Activated CD4-positive, alpha-beta T cell treated with anti-CD3 and anti-CD28 coated beads, Interleukin-2, amount 50 U/mL, for 48 hours (primary cell): ENCODE measurements around the gene HIPK3.
A peak's percentile ranks its signal among the peaks of the same experiment; 100 is the strongest.

Experiments
- DNase-seq, 2 experiments: peaks; one replicate each; pipeline ENCODE4 v3.0.0-alpha.2; 2020

HIPK3 gene

GRCh38 chr11:33309118-33309517, 51.9 kb downstream of the HIPK3 start:
- DNase-seq, result no peak

DNA sequence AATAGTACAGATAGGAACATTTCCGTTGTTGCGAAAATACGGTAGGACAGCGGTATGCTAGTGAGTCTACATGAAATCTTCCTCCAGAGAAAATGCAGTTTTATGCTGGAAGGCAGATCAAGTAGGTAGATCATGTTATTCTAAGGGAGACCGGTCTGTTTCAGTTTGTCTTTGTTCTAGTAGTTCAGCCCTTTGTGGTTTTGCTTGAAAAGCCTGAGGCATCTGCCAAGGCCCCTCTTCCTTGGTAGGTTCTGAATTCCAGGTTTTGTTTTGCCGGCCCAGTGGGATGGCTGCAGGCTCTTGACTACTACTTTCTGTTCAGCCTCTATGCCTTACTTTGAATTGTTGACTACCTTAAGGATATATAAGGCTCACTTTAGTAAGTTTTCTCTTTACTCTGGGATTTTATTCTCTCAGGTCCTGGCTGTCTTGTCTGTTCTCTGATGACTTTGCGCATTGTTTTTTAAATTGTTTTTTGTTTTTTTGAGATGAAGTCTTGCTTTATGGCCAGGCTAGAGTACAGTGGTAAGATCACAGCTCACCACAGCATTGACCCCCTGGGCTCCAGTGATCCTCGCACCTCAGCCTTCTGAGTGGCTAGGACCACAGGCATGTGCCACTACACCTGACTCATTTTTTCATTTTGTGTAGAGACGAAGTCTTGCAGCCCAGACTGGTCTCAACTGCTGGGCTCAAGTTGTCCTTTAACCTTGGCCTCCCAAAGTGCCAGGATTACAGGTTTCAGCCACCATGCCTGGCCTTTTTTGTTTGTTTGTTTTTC, 53.7 kb downstream of the HIPK3 start:
- DNase-seq, result no peak

- no peak for DNase-seq
Observed at GRCh38 chr11:33311680-33312079, 54.5 kb downstream of the HIPK3 start.

DNA sequence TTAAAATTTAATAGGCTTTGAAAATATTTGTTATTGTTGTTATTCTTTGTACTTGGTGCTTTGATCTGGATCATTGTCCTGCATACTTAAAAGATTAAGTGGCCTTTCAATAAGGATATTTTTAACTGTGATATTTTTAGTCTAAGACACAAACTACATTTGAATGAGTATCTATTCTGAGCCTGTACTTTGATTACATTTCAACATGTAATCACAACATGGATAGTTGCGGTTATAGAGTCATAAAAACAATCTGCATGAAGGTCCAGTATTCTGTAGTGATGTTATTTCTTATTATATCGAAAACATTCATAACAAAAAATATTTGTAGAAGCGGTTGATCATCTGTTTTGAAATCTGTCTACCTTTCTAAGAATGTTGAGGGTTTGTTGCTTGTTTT, 58.6 kb downstream of the HIPK3 start:
- no peak for DNase-seq

- DNase-seq, result no peak
Observed at GRCh38 chr11:33317662-33318061, 60.5 kb downstream of the HIPK3 start.

- DNase-seq, result no peak
Observed at GRCh38 chr11:33320016-33320813, 63.0 kb downstream of the HIPK3 start.

DNA sequence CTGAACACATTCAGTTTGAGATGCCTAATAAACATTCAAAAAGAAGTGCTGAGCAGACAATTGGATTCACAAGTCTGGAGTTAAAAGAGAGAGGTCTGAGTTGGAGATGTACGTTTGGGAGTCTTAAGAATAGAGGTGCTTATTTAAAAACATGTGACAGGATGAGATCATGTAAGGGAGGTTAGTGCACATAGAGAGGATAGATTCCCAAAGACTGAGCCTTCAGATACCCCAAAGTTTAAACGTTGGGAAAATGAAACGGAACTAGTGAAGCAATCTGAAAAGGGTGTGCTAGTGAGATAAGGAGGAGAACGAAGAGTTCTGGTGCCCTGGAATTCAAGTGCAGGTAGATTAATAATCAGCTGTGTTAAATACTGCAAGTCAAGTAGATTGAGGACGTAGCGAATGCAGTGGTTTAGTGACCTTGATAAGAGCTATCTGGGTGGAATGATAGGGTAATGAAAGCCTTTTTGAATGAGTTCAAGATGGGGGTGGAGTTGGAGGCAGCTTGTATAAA, 63.7 kb downstream of the HIPK3 start:
- no peak for DNase-seq

DNA sequence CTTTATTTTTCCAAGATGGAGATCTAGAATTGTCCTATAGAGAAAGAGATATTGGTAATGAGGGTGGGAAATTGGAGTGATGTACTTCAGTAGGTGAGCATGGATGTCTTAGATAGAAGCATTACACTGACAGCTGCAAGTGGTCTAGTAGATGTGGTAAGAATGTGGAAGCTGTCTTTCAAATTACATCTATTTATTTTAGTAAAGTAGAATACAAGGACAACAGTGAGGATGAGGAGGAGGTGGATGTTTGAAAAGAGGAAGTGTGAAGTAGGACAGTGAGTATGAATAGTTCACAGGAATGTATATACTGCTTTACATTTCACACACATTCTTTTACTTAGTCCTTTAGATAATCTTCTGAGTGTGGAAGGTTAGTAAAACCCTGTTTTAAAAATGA, 64.2 kb downstream of the HIPK3 start:
- DNase-seq, result no peak

DNA sequence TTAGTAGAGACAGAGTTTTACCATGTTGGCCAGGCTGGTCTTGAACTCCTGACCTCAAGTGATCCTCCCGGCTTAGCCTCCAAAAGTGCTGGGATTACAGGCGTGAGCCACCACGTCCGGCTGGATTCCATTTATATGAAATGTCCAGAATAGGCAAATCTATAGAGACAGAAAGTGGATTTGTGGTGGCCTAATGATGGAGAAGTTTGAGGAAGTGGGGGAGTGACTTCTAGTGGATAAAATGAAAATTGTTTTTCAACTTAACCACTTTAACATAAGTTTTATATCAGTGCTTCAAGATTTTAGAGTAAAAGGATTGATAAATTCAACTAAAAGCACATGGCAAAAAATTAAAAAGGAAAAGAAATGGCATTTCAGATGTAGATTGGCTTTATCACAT, 66.2 kb downstream of the HIPK3 start:
- no peak for DNase-seq

GRCh38 chr11:33324302-33324985, 67.3 kb downstream of the HIPK3 start:
- no peak for DNase-seq

DNA sequence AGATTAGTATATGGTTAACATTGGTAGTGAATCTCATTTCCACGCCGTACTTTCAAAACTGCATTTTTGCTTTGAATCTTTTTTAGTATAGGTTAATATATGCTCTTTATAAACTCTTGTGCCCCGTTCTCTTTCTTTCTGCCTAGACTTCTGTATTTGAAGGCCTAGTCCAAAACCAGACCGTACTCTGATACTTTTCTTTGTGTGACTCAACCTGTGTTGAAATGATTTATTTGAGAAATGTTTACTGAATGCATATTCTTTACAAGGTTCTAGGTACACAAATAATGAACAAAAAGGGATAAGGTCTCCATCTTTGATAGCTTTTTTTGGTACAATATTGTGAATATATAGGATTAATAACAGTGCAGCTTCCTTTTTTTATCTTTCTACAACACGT, 68.3 kb downstream of the HIPK3 start:
- DNase-seq, result no peak

GRCh38 chr11:33329705-33330329, 72.6 kb downstream of the HIPK3 start:
- peak; percentile 24 to 43 for DNase-seq

DNA sequence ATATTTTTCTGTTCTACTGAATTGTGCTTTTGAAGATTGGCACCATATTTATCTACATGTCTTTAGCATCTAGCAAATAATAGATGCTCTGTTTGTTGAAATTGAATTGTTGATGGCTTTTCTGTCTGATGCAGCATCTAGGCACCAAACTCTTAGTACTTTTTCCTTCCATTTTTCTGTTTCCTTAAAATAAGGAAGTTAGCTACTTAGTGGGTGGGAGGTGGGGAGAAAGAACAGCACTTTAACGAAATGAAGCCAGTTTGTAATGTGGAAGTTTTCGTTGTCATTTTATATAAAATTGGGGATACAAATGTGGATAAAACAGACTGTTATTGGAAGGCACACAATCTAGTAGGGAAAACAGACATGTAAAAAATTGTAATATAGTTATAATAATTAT, 76.6 kb downstream of the HIPK3 start:
- DNase-seq, result no peak

DNA sequence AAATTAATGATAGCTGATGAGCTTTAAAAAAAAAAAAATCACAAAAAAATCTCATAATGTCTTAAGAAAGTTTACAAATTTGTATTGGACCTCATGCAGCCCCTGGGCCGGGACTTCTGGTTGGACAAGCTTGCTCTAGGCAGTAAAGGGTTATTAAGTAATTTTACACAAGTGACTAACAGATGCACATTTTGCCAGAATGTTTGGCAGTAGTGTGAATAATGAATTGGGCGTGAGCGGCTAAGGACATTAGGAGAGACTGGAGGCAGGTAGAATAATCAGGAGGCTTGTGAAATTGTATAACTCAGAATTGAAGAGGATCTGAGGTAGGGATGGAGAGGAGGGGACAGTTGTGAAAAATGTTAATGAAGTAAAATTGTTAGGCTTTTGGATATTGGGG, 77.4 kb downstream of the HIPK3 start:
- no peak for DNase-seq

GRCh38 chr11:33339247-33339646, 82.1 kb downstream of the HIPK3 start:
- no peak for DNase-seq

- no peak for DNase-seq
Observed at GRCh38 chr11:33344611-33345010, 87.4 kb downstream of the HIPK3 start.

- no peak for DNase-seq
Observed at GRCh38 chr11:33347490-33348125, 90.4 kb downstream of the HIPK3 start.

GRCh38 chr11:33350287-33350686, 93.1 kb downstream of the HIPK3 start:
- no peak for DNase-seq

DNA sequence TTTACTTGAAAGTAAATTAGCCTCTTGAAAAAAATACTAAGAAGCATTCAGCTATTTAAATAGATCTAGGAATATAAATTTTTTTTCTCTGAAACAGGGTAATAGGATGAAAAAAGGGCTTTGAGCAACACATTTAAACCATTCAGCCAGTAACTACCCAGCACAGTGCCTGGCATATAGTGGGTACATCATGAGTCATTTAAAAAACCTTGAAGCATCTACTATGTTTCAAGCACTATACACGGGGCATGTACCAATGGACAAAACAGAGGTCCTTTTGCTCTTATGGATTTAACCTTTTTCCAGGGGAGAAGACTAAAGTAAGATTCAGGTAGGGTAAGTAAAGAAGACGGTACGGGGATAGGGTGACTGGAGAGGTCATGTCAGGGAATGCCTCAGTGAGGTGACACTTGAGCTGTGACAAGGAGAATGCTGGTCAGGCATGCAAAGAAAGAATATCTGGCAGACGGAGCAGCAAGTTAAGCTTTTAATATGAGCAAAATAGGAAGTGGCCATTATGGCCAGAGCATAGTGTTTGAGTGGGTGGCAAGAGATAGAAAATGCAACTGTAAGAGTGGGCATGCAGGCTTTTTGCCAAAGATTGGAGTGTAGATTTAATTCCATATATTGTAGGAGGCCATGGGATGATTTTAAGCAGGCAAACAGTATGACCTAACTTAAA, 101.1 kb downstream of the HIPK3 start:
- no peak for DNase-seq

DNA sequence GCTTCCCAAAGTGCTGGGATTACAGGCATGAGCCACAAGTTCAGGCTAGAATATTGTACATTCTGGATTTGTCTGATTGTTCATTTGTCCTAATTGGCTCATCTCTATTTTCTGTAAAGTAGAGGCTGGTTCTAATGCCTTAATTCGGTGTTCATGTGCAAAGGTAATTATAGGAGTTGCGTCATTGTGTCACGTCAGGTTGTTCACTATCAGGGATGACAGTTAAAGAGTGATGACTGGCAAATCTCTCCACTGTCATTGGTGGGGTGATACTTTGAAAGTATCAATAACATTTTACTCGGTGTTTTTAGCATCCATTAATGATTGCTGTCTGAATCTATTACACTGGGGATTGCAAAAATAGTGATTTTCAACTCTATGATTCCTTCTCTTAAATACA, 103.5 kb downstream of the HIPK3 start:
- DNase-seq, result no peak

DNA sequence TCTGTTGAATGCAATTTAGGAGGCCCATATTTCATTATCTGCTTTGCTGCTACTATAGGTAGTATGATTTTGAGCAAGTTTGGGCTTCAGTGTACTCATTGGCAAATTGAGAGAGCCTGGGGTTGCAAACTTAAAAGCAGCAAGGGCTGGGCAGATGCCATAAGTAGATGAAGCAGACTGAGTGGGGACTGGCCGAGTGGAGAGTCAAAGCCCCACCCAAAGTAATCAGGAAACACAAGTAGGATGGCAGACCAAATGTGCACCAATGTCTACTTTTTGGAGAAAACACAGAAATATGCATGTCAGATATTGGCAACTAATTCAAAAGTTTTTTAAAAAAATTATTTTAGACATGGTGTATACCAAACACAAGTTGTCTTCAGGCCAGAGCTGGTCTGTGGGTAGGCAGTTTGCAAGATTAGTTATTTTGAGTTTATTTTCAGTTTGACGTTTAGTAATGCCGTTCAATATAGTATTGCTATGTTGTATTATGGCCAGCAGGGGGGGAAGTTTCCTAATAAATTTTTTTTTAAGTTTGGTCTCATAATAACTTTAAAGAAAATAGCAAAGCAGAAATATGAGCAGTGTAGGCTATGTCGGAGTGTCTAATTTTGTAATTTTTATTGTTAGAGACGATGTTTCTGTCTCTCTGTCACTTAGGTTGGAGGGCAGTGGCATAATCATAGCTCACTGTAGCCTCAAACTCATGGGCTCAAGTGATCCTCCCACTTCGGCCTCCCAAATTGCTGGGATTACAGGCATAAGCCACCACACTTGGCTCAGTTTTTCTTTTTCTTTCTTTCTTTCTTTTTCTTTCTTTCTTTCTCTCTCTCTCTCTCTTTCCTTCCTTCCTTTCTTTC, 105.1 kb downstream of the HIPK3 start:
- no peak for DNase-seq
